SU-DHL-6 (cell line): ENCODE measurements around the gene NUPR1.

Experiments used
- H2AFZ ChIP-seq: fragments of 200-600 bp; sonication (generic); 2 replicates; pipeline ENCODE4 v1.6.1; 2014; ENCODE audit warnings: low read depth, mild to moderate bottlenecking, moderate library complexity, mixed read lengths, antibody characterized with exemption, low read length; ENCODE audit not compliant: severe bottlenecking
- H3F3A ChIP-seq: fragments of 200-600 bp; shearing (Covaris generic); 2 replicates; pipeline ENCODE4 v1.6.0; 2016; ENCODE audit warnings: antibody characterized with exemption, mild to moderate bottlenecking; ENCODE audit not compliant: insufficient read depth
- H3K27ac ChIP-seq: fragments of 200-600 bp; sonication (generic); 2 replicates; pipeline ENCODE4 v1.5.1; 2016; ENCODE audit warnings: low read depth, mild to moderate bottlenecking, low read length, moderate library complexity, mixed read lengths
- H3K27me3 ChIP-seq: fragments of 200-600 bp; sonication (generic), shearing (Covaris generic); 2 replicates; pipeline ENCODE4 v1.6.0; 2014; ENCODE audit warnings: mild to moderate bottlenecking, low read length
- H3K36me3 ChIP-seq: fragments of 200-600 bp; sonication (generic); 2 replicates; pipeline ENCODE4 v1.6.1; 2014; ENCODE audit warnings: mild to moderate bottlenecking, low read length, mixed read lengths
- H3K4me2 ChIP-seq: fragments of 300-600, 200-600 bp; shearing (Covaris generic), sonication (generic); 2 replicates; pipeline ENCODE4 v1.6.0; 2014; ENCODE audit warnings: low read length, low read depth, mild to moderate bottlenecking; ENCODE audit not compliant: poor library complexity, severe bottlenecking
- H3K4me3 ChIP-seq: fragments of 200-600 bp; sonication (generic); 2 replicates; pipeline ENCODE4 v1.5.1; 2014; ENCODE audit warnings: antibody characterized with exemption, low read length, mild to moderate bottlenecking, mixed read lengths; ENCODE audit not compliant: insufficient read depth, poor library complexity, severe bottlenecking
- H3K79me2 ChIP-seq: fragments of 200-600 bp; sonication (generic); 2 replicates; pipeline ENCODE4 v1.6.1; 2014; ENCODE audit warnings: mild to moderate bottlenecking, low read length, moderate library complexity; ENCODE audit not compliant: insufficient read depth
- H3K9ac ChIP-seq: fragments of 200-600 bp; sonication (generic); 2 replicates; pipeline ENCODE4 v1.7.0; 2014; ENCODE audit warnings: mild to moderate bottlenecking, low read length
- H3K9me2 ChIP-seq: fragments of 200-600 bp; sonication (generic); replicated peaks from 2 replicates; pipeline ENCODE4 v1.6.1; 2014; ENCODE audit warnings: low read length; ENCODE audit not compliant: insufficient read depth
- H3K9me3 ChIP-seq: fragments of 200-600 bp; sonication (generic); 2 replicates; pipeline ENCODE4 v1.6.1; 2014; ENCODE audit warnings: low read length, mixed read lengths; ENCODE audit not compliant: insufficient read depth
- H4K20me1 ChIP-seq: fragments of 200-600 bp; sonication (generic); 2 replicates; pipeline ENCODE4 v1.6.1; 2014; ENCODE audit warnings: low read depth, mild to moderate bottlenecking, antibody characterized with exemption, low read length, moderate library complexity, mixed read lengths
- EZH2phosphoT487 ChIP-seq: fragments of 200-600 bp; sonication (generic), shearing (Covaris generic); conservative IDR thresholded peaks from 2 replicates; pipeline ENCODE4 v1.6.1; 2018; ENCODE audit warnings: mild to moderate bottlenecking, antibody characterized with exemption, low read length, moderate library complexity, mixed read lengths
- TF ChIP-seq, protein P1 (sequence below): fragments of 200-600 bp; sonication (generic); IDR thresholded peaks from one replicate; pipeline ENCODE4 v1.5.1; 2017; ENCODE audit warnings: antibody characterized with exemption, mild to moderate bottlenecking, low read length, moderate library complexity; ENCODE audit not compliant: insufficient read depth, poor library complexity, severe bottlenecking

NUPR1 gene, protein sequence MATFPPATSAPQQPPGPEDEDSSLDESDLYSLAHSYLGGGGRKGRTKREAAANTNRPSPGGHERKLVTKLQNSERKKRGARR

DNA sequence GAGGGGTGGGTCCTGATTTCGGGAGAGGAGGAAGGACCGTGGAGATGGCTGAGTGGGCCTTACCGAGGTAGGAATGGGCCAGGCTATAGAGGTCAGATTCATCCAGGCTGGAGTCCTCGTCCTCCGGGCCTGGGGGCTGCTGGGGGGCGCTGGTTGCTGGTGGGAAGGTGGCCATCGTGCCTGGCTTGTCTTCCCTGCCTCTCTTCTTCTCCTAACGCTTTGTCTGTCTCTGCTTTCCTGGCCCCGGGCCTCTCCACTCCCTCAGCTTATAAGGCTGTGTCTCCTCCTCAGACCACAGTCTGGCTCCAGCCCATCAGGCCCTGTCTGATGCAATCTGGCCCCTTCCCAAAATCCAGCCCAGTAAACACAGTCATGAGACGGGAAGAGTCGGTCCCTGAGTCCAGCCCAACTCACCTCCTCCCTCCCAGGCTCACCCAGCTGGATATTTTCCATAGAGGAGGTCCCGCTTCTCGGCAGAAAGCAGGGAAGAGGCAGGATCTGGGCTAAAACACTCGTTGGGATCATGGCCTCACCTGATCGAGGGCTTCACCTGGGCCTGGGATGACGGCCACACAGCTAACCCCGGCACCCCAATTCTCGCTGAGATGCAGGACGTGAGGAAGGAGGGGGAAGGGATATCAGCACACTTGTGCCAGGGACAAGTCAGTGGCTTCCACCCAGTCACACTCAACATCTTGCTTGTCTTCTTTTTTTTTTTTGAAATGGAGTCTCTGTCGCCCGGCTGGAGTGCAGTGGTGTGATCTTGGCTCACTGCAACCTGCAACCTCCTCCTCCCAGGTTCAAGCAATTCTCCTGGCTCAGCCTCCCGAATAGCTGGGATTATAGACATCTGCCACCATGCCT, at the start of gene NUPR1:
Gene NUPR1 (minus strand): TSS at position 242 of the 864 bp plus-strand sequence. CDS start 67 bp downstream, at position 175.
- no peak within 1 kb of the TSS for H3K4me3 ChIP-seq

DNA sequence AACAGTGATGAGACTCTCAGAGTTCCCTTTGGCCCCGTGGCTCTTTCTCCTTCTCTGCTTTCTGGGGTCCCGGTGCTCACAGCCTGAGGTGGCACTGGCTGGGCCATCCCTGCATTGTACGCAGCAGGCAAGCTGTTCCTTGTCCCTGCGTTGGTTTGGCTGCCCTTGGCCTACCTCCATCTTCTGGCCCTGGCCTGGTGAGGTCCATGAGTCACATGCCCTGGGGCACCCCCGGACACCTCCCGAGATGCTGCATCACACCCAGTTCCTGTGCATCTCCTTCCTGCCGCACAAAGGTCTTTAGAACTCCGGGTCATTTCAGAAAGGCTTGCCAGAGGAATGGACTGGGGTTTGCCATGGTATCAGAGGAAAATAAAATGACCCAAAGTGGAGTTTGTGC, 48.6 kb upstream of the NUPR1 start:
- H3K9ac ChIP-seq = no peak overlapping the region
- no peaks in the 10 kb centered on the region for H3K79me2 ChIP-seq
- H4K20me1 ChIP-seq = no peaks in the 10 kb centered on the region
- TF ChIP-seq EZH2phosphoT487 = no peak
- TF ChIP-seq, protein P1, sequence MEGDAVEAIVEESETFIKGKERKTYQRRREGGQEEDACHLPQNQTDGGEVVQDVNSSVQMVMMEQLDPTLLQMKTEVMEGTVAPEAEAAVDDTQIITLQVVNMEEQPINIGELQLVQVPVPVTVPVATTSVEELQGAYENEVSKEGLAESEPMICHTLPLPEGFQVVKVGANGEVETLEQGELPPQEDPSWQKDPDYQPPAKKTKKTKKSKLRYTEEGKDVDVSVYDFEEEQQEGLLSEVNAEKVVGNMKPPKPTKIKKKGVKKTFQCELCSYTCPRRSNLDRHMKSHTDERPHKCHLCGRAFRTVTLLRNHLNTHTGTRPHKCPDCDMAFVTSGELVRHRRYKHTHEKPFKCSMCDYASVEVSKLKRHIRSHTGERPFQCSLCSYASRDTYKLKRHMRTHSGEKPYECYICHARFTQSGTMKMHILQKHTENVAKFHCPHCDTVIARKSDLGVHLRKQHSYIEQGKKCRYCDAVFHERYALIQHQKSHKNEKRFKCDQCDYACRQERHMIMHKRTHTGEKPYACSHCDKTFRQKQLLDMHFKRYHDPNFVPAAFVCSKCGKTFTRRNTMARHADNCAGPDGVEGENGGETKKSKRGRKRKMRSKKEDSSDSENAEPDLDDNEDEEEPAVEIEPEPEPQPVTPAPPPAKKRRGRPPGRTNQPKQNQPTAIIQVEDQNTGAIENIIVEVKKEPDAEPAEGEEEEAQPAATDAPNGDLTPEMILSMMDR = no peak
- H3K27ac ChIP-seq = no peak overlapping the region
- no peak overlapping the region for H2AFZ ChIP-seq
- H3K9me2 ChIP-seq = no peaks in the 10 kb centered on the region
- no peaks in the 10 kb centered on the region for H3K36me3 ChIP-seq
- no peak overlapping the region for H3K4me3 ChIP-seq
- no peaks in the 10 kb centered on the region for H3K9me3 ChIP-seq
- no peak overlapping the region for H3K4me2 ChIP-seq
- no peaks in the 10 kb centered on the region for H3F3A ChIP-seq
- H3K27me3 ChIP-seq = no peaks in the 10 kb centered on the region

More for the DNA sequence above, at the start of gene NUPR1:
- Histone ChIP-seq H3F3A (no peaks in the 10 kb centered on the region), H3K36me3 (no peaks in the 10 kb centered on the region), H3K27ac (no peak within 1 kb of the TSS), H3K9ac (no peak within 1 kb of the TSS), H3K9me2 (no peaks in the 10 kb centered on the region), H4K20me1 (no peaks in the 10 kb centered on the region), H3K4me2 (no peak within 1 kb of the TSS), H3K27me3 (no peaks in the 10 kb centered on the region), H2AFZ (no peak within 1 kb of the TSS), H3K9me3 (no peaks in the 10 kb centered on the region), H3K79me2 (no peaks in the 10 kb centered on the region)
- TF ChIP-seq, protein P1 = no peak
- no peak for TF ChIP-seq EZH2phosphoT487

DNA sequence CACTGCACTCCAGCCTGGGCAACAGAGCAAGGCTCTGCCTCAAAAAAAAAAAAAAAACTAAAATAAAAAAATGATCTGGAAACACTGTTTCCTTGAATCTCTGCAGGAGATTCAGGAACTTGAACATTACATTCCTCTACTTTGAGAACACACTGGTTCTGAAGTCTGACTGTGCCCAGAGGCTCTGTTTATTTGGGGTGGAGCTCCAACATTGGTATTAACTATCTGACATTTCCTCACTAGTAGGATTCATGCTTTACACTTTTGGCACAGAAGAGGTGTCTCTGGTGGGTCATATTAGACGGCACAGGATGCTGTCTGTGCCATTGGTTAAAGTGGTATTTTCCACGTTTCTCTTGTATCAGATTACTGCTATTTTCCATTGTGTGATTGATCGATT, 47.7 kb upstream of the NUPR1 start:
- no peaks in the 10 kb centered on the region for H3K9me3 ChIP-seq
- H3K4me3 ChIP-seq = no peak overlapping the region
- no peaks in the 10 kb centered on the region for H3F3A ChIP-seq
- H3K9ac ChIP-seq = no peak overlapping the region
- TF ChIP-seq EZH2phosphoT487 = no peak
- TF ChIP-seq, protein P1 = no peak
- H3K27me3 ChIP-seq = no peaks in the 10 kb centered on the region
- no peak overlapping the region for H3K4me2 ChIP-seq
- no peaks in the 10 kb centered on the region for H4K20me1 ChIP-seq
- no peaks in the 10 kb centered on the region for H3K36me3 ChIP-seq
- H3K9me2 ChIP-seq = no peaks in the 10 kb centered on the region
- H3K79me2 ChIP-seq = no peaks in the 10 kb centered on the region
- no peak overlapping the region for H2AFZ ChIP-seq
- H3K27ac ChIP-seq = no peak overlapping the region
